ENCODE results near the gene KMT5C. TPM values are rescaled to one million over a fixed set of nuclear protein-coding genes. Genes with fewer than 3 reads are reported as not detected.

KMT5C gene
- total and polyA plus RNA-seq, 10 of the 15 experiments (the other 5 are each of a cell fraction or from before 2014, with no cell fraction given), result 0.20 to 15.8 (median 4.3) TPM; not detected in 1

GRCh38 chr19:55372316-55373081, 32.8 kb downstream of the KMT5C start:
- Histone ChIP-seq H3K27me3 (replicated peaks in 1 of 2; ENCODE audit: control insufficient read depth in 2 of 2, insufficient read depth in 2 of 2, low read length in 1 of 2) (peaks cover 3 to 10% of the 10 kb centered on the region in 2 experiments), H4K20me1 (ENCODE audit: control insufficient read depth, insufficient read depth) (no peaks in the 10 kb centered on the region), H3K79me2 (ENCODE audit: control insufficient read depth, insufficient read depth, low read length) (no peaks in the 10 kb centered on the region), H3K4me3 (no peak overlapping the region), H3K4me2 (ENCODE audit: control insufficient read depth, insufficient read depth) (no peak overlapping the region), H3K27ac (ENCODE audit: control insufficient read depth, insufficient read depth) (no peak overlapping the region), H3K36me3 (ENCODE audit: control insufficient read depth in 2 of 2, insufficient read depth in 2 of 2, low read length in 1 of 2) (no peaks in the 10 kb centered on the region), H3K9me3 (replicated peaks; ENCODE audit: control insufficient read depth, insufficient read depth, low read length) (no peaks in the 10 kb centered on the region), H2AFZ (ENCODE audit: control insufficient read depth, low read depth, low read length) (no peak overlapping the region), H3K9ac (ENCODE audit: control insufficient read depth, insufficient read depth, low read length) (no peak overlapping the region), H3K4me1 (ENCODE audit: control insufficient read depth, insufficient read depth, low read length) (no peaks in the 10 kb centered on the region)
- DNase-seq (ENCODE audit: low read depth, low spot score) (no peak), FAIRE-seq (no peak), ATAC-seq (peak; percentile 18; the same call in 2 of the 3 replicates)
- no TSS peak for BruUV-seq (replicated peaks)
- CTCF ChIA-PET, result no interaction called here
- POLR2A ChIA-PET, result no interaction called here
- in situ Hi-C loops (cut with MboI), result no loop called here
- RAD21 ChIA-PET (ENCODE audit: unreplicated experiment), result no interaction called here
- intact Hi-C loops (cut with micrococcal nuclease; ENCODE audit: unreplicated experiment), result no loop called here
- no peak for TF ChIP-seq EZH2 (IDR thresholded peaks at IDR 0.05; ENCODE audit: borderline replicate concordance, control insufficient read depth, low read depth, low read length)
- no peak for TF ChIP-seq HDAC6 (IDR thresholded peaks at IDR 0.05; ENCODE audit: unreplicated experiment)
- TF ChIP-seq PRDM15 (CRISPR knock-in tag; IDR thresholded peaks at IDR 0.05), result no peak
- TF ChIP-seq BACH1 (IDR thresholded peaks at IDR 0.05; ENCODE audit: borderline replicate concordance), result no peak
- TF ChIP-seq YY1 (IDR thresholded peaks at IDR 0.05; ENCODE audit: low read depth, low read length), result no peak
- TF ChIP-seq DPF2 (IDR thresholded peaks at IDR 0.05), result no peak
- TF ChIP-seq SIN3A (IDR thresholded peaks at IDR 0.05; ENCODE audit: low read depth, low read length), result no peak
- TF ChIP-seq POLR2AphosphoS5 (IDR thresholded peaks at IDR 0.05; ENCODE audit: low read length), result no peak
- TF ChIP-seq USF1 (IDR thresholded peaks at IDR 0.05; ENCODE audit: borderline replicate concordance, extremely low read length, insufficient read depth, low read depth, low read length), result no peak
- no peak for TF ChIP-seq SMARCA5 (IDR thresholded peaks at IDR 0.05)
- no peak for TF ChIP-seq BMI1 (IDR thresholded peaks at IDR 0.05; ENCODE audit: borderline replicate concordance)
- TF ChIP-seq STAT1 (conservative IDR thresholded peaks at IDR 0.05), result no peak
- no peak for TF ChIP-seq POLR2AphosphoS2 (IDR thresholded peaks at IDR 0.05; ENCODE audit: low read depth, low read length)
- TF ChIP-seq PKNOX1 (IDR thresholded peaks at IDR 0.05), result no peak
- TF ChIP-seq POU2F2 (IDR thresholded peaks at IDR 0.05; ENCODE audit: borderline replicate concordance, low read depth, low read length), result no peak
- TF ChIP-seq TBL1XR1 (IDR thresholded peaks at IDR 0.05; ENCODE audit: low read depth, low read length), result no peak
- no peak for TF ChIP-seq HCFC1 (IDR thresholded peaks at IDR 0.05; ENCODE audit: low read length)
- no peak for TF ChIP-seq MTA2 (IDR thresholded peaks at IDR 0.05; ENCODE audit: low read depth)
- no peak for TF ChIP-seq BHLHE40 (IDR thresholded peaks at IDR 0.05; ENCODE audit: borderline replicate concordance in 1 of 2, low read depth in 2 of 2, low read length in 1 of 2)
- no peak for TF ChIP-seq CBX3 (IDR thresholded peaks at IDR 0.05; ENCODE audit: borderline replicate concordance, low read depth)
- WGBS (ENCODE audit: insufficient coverage, insufficient replicate concordance, low lambda C conversion rate, missing lambda C conversion rate), result 22% methylated on average over 24 of the region's 24 CpGs
- SMC1A ChIA-PET (ENCODE audit: uncharacterized antibody, unreplicated experiment), result no interaction called here
